PC-3 (cell line): ENCODE measurements around the gene POLA1.

Experiments used
- EZH2 ChIP-seq: fragments of 300-600 bp; sonication (generic); IDR thresholded peaks from one replicate; pipeline ENCODE4 v1.6.1; 2017; ENCODE audit warnings: antibody characterized with exemption, mild to moderate bottlenecking, low read length; ENCODE audit not compliant: unreplicated experiment
- EZH2phosphoT487 ChIP-seq: fragments of 300-600 bp; sonication (generic); IDR thresholded peaks from 2 replicates; pipeline ENCODE4 v1.6.1; 2018; ENCODE audit warnings: mild to moderate bottlenecking, antibody characterized with exemption, low read length, borderline replicate concordance
- TF ChIP-seq, protein P1 (sequence below): fragments of 300-600 bp; sonication (generic); conservative IDR thresholded peaks from 2 replicates; pipeline ENCODE4 v1.5.1; 2017; ENCODE audit warnings: antibody characterized with exemption, low read depth, mild to moderate bottlenecking, low read length

GRCh38 chrX:24720036-24720435 is 26.3 kb downstream of the POLA1 start:
- TF ChIP-seq, protein P1, sequence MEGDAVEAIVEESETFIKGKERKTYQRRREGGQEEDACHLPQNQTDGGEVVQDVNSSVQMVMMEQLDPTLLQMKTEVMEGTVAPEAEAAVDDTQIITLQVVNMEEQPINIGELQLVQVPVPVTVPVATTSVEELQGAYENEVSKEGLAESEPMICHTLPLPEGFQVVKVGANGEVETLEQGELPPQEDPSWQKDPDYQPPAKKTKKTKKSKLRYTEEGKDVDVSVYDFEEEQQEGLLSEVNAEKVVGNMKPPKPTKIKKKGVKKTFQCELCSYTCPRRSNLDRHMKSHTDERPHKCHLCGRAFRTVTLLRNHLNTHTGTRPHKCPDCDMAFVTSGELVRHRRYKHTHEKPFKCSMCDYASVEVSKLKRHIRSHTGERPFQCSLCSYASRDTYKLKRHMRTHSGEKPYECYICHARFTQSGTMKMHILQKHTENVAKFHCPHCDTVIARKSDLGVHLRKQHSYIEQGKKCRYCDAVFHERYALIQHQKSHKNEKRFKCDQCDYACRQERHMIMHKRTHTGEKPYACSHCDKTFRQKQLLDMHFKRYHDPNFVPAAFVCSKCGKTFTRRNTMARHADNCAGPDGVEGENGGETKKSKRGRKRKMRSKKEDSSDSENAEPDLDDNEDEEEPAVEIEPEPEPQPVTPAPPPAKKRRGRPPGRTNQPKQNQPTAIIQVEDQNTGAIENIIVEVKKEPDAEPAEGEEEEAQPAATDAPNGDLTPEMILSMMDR, result no peak
- no peak for TF ChIP-seq EZH2
- TF ChIP-seq EZH2phosphoT487, result no peak
